Osteocyte (in vitro differentiated cells): ENCODE measurements around the gene OR4D5. TPM values are rescaled to one million over a fixed set of nuclear protein-coding genes. Genes with fewer than 3 reads are reported as not detected.

Experiments
- DNase-seq: peaks from one replicate; pipeline ENCODE4 v3.0.0; 2021; ENCODE audit warnings: mixed read lengths; ENCODE audit not compliant: unreplicated experiment; ENCODE audit errors: extremely low spot score
- H3K27ac Mint-ChIP-seq: one replicate; pipeline ENCODE4 v1.8.0; 2021; ENCODE audit warnings: mild to moderate bottlenecking, mixed read lengths; ENCODE audit not compliant: unreplicated experiment
- H3K27me3 Mint-ChIP-seq: one replicate; pipeline ENCODE4 v1.8.0; 2021; ENCODE audit warnings: mixed read lengths; ENCODE audit not compliant: unreplicated experiment
- H3K36me3 Mint-ChIP-seq: one replicate; pipeline ENCODE4 v1.8.0; 2021; ENCODE audit warnings: mixed read lengths; ENCODE audit not compliant: unreplicated experiment
- H3K4me1 Mint-ChIP-seq: one replicate; pipeline ENCODE4 v1.8.0; 2021; ENCODE audit warnings: mixed read lengths; ENCODE audit not compliant: unreplicated experiment
- H3K4me3 Mint-ChIP-seq: one replicate; pipeline ENCODE4 v1.8.0; 2021; ENCODE audit warnings: mild to moderate bottlenecking, moderate library complexity, mixed read lengths; ENCODE audit not compliant: unreplicated experiment
- H3K9me3 Mint-ChIP-seq: one replicate; pipeline ENCODE4 v1.8.0; 2021; ENCODE audit warnings: mixed read lengths; ENCODE audit not compliant: unreplicated experiment
- total RNA-seq: library from RNA; stranded (reverse); gene quantifications from 2 replicates; pipeline ENCODE4 v1.2.1, GENCODE V29; 2021
- TF ChIP-seq, protein P1 (sequence below): fragments of 200-600 bp; sonication (generic); IDR thresholded peaks from 2 replicates; pipeline ENCODE4 v1.5.0; 2021; ENCODE audit warnings: antibody characterized with exemption, mild to moderate bottlenecking, moderate library complexity

The OR4D5 gene
- total RNA-seq, 1 donor from 2014 or later, result not detected

- peaks cover 2% of the 10 kb centered on the region for H3K27me3 Mint-ChIP-seq
- no peaks in the 10 kb centered on the region for H3K36me3 Mint-ChIP-seq
- H3K4me1 Mint-ChIP-seq, result no peaks in the 10 kb centered on the region
- H3K4me3 Mint-ChIP-seq, result no peak overlapping the region
- TF ChIP-seq, protein P1, sequence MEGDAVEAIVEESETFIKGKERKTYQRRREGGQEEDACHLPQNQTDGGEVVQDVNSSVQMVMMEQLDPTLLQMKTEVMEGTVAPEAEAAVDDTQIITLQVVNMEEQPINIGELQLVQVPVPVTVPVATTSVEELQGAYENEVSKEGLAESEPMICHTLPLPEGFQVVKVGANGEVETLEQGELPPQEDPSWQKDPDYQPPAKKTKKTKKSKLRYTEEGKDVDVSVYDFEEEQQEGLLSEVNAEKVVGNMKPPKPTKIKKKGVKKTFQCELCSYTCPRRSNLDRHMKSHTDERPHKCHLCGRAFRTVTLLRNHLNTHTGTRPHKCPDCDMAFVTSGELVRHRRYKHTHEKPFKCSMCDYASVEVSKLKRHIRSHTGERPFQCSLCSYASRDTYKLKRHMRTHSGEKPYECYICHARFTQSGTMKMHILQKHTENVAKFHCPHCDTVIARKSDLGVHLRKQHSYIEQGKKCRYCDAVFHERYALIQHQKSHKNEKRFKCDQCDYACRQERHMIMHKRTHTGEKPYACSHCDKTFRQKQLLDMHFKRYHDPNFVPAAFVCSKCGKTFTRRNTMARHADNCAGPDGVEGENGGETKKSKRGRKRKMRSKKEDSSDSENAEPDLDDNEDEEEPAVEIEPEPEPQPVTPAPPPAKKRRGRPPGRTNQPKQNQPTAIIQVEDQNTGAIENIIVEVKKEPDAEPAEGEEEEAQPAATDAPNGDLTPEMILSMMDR, result no peak
- DNase-seq, result no peak
- H3K9me3 Mint-ChIP-seq, result no peaks in the 10 kb centered on the region
- no peak overlapping the region for H3K27ac Mint-ChIP-seq
These were observed 34.5 kb upstream of the OR4D5 start for GRCh38 chr11:123904932-123905331.

GRCh38 chr11:123905826-123906225 is 33.6 kb upstream of the OR4D5 start:
- Mint-ChIP-seq H3K9me3 (no peaks in the 10 kb centered on the region), H3K4me1 (no peaks in the 10 kb centered on the region), H3K4me3 (no peak overlapping the region), H3K36me3 (no peaks in the 10 kb centered on the region), H3K27me3 (peaks cover 1% of the 10 kb centered on the region), H3K27ac (no peak overlapping the region)
- DNase-seq, result no peak
- TF ChIP-seq, protein P1, result no peak

- Mint-ChIP-seq H3K4me3 (no peak overlapping the region), H3K9me3 (no peaks in the 10 kb centered on the region), H3K27ac (no peak overlapping the region), H3K36me3 (no peaks in the 10 kb centered on the region), H3K4me1 (no peaks in the 10 kb centered on the region), H3K27me3 (no peaks in the 10 kb centered on the region)
- no peak for DNase-seq
- TF ChIP-seq, protein P1, result no peak
These were observed 18.5 kb upstream of the OR4D5 start for GRCh38 chr11:123920943-123921342.

DNA sequence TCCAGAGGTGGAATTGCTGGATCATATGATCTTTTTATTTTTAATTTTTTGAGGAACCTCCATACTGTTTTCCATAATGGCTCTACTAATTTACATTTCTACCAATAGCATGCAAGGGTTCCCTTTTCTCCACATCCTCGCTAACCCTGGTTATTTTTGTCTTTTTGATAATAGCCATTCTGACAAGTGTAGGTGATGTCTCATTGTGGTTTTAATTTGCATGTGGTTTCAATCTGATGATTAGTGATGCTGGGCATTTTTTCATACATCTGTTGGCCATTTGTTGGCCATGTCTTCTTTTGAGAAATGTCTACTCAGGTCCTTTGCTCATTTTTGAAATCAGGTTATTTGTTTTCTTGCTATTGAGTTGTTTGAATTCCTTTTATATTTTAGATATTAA is 15.4 kb upstream of the OR4D5 start:
- Mint-ChIP-seq H3K4me3 (no peak overlapping the region), H3K27me3 (no peaks in the 10 kb centered on the region), H3K4me1 (no peaks in the 10 kb centered on the region), H3K27ac (no peak overlapping the region), H3K36me3 (no peaks in the 10 kb centered on the region), H3K9me3 (no peaks in the 10 kb centered on the region)
- DNase-seq, result no peak
- TF ChIP-seq, protein P1, result no peak

- Mint-ChIP-seq H3K27ac (no peak overlapping the region), H3K27me3 (peaks cover 8% of the 10 kb centered on the region), H3K36me3 (no peaks in the 10 kb centered on the region), H3K9me3 (peaks cover 6% of the 10 kb centered on the region), H3K4me1 (no peaks in the 10 kb centered on the region), H3K4me3 (no peak overlapping the region)
- TF ChIP-seq, protein P1, result no peak
- DNase-seq, result no peak
These were observed 3.0 kb downstream of the OR4D5 start for GRCh38 chr11:123942413-123942812.
